Measurements from ENCODE around the gene SPO11.
A peak's percentile ranks its signal among the peaks of the same experiment; 100 is the strongest.
"Not testable (repeated sequence)": the region's sequence is repeated elsewhere in the genome, so short reads cannot be mapped to it uniquely, and the experiment has no call there.

Gene SPO11

GRCh38 chr20:57335392-57335791 lies 5.8 kb downstream of the SPO11 start:
- no peaks in the 10 kb centered on the region for H3K4me1 Mint-ChIP-seq (ENCODE audit: low read depth)
- H3K4me3 Mint-ChIP-seq: no peak overlapping the region
- no peaks in the 10 kb centered on the region for H3K36me3 Mint-ChIP-seq (ENCODE audit: low read depth)
- no peaks in the 10 kb centered on the region for H3K9me3 Mint-ChIP-seq
- H3K27me3 Mint-ChIP-seq (ENCODE audit: low read depth): peaks cover 31% of the 10 kb centered on the region
- DNase-seq (ENCODE audit: low spot score): no peak
- no peak overlapping the region for H3K27ac Mint-ChIP-seq

GRCh38 chr20:57341663-57342062 lies 12.1 kb downstream of the SPO11 start:
- H3K27me3 Mint-ChIP-seq (ENCODE audit: low read depth): peaks cover 26% of the 10 kb centered on the region
- H3K9me3 Mint-ChIP-seq: no peaks in the 10 kb centered on the region
- H3K4me1 Mint-ChIP-seq (ENCODE audit: low read depth): no peaks in the 10 kb centered on the region
- DNase-seq (ENCODE audit: low spot score): no peak
- no peaks in the 10 kb centered on the region for H3K36me3 Mint-ChIP-seq (ENCODE audit: low read depth)
- no peak overlapping the region for H3K27ac Mint-ChIP-seq
- H3K4me3 Mint-ChIP-seq: no peak overlapping the region

DNA sequence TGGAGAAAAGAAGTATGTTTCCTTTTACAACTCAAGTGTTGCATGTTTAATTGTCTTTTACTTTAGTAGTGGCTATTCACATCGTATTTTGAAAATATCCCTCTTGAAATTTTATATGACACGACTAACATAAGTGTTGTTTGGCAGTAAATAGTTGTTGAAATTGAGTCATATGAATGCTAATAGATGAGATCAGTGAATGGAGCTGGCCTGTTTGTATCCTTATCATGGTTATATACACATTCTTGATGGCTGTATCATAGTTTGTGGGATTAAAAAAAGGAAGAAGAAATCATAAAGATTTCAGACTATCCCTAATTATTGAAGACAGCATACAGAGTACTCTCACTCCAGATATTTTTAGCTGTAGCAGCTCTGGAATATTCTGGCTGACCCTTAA lies 13.2 kb downstream of the SPO11 start:
- H3K4me1 Mint-ChIP-seq (ENCODE audit: low read depth): no peaks in the 10 kb centered on the region
- H3K36me3 Mint-ChIP-seq (ENCODE audit: low read depth): no peaks in the 10 kb centered on the region
- no peaks in the 10 kb centered on the region for H3K9me3 Mint-ChIP-seq
- no peak overlapping the region for H3K27ac Mint-ChIP-seq
- peaks cover 29% of the 10 kb centered on the region for H3K27me3 Mint-ChIP-seq (ENCODE audit: low read depth)
- H3K4me3 Mint-ChIP-seq: no peak overlapping the region
- no peak for DNase-seq (ENCODE audit: low spot score)

DNA sequence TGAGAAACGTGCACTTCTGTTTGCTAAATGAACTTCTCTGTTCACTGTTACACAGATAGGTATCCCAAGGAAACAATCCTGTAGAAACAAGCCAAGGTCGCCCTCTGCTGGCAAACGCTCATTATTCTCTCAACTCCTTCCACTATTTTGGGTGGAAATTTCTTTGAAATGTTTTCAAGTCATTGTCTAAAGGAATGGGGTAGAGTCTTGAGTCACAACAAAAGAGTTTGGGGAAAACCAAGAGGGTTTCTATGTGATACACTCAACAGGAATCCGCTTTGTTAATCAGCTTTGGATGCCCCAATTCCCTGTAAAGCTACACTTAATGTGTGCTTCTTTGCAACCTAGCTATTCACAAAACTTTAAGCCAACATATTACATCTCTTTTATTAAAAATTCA lies 16.9 kb downstream of the SPO11 start:
- H3K4me3 Mint-ChIP-seq: no peak overlapping the region
- H3K4me1 Mint-ChIP-seq (ENCODE audit: low read depth): peaks cover 3% of the 10 kb centered on the region
- no peaks in the 10 kb centered on the region for H3K36me3 Mint-ChIP-seq (ENCODE audit: low read depth)

GRCh38 chr20:57347393-57347792 lies 17.8 kb downstream of the SPO11 start:
- Mint-ChIP-seq H3K27ac (no peak overlapping the region), H3K36me3 (ENCODE audit: low read depth) (peaks cover 3% of the 10 kb centered on the region), H3K9me3 (no peaks in the 10 kb centered on the region), H3K27me3 (ENCODE audit: low read depth) (peaks cover 15% of the 10 kb centered on the region), H3K4me1 (ENCODE audit: low read depth) (peaks cover 12% of the 10 kb centered on the region), H3K4me3 (no peak overlapping the region)
- DNase-seq (ENCODE audit: low spot score): no peak

More for the DNA sequence above, 16.9 kb downstream of the SPO11 start:
- no peaks in the 10 kb centered on the region for H3K9me3 Mint-ChIP-seq
- DNase-seq (ENCODE audit: low spot score): peak; percentile 44
- peaks cover 24% of the 10 kb centered on the region for H3K27me3 Mint-ChIP-seq (ENCODE audit: low read depth)
- H3K27ac Mint-ChIP-seq: no peak overlapping the region

DNA sequence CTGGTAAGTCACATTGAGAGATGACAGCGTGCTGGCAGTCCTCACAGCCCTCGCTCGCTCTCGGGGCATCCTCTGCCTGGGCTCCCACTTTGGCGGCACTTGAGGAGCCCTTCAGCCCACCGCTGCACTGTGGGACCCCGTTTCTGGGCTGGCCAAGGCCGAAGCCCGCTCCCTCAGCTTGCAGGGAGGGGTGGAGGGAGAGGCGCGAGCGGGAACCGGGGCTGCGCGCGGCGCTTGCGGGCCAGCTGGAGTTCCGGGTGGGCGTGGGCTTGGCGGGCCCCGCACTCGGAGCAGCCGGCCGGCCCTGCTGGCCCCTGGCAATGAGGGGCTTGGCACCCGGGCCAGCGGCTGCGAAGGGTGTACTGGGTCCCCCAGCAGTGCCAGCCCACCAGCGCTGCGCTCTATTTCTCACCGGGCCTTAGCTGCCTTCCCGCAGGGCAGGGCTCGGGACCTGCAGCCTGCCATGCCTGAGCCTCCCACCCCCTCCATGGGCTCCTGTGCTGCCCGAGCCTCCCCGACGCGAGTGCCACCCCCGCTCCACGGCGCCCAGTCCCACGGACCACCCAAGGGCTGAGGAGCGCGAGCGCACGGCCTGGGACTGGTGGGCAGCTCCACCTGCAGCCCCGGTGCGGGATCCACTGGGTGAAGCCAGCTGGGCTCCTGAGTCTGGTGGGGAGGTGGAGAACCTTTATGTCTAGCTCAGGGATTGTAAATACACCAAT lies 18.8 kb downstream of the SPO11 start:
- not testable (repeated sequence) for DNase-seq (ENCODE audit: low spot score); H3K4me3 Mint-ChIP-seq; H3K36me3 Mint-ChIP-seq (ENCODE audit: low read depth); H3K27ac Mint-ChIP-seq; H3K27me3 Mint-ChIP-seq (ENCODE audit: low read depth); H3K9me3 Mint-ChIP-seq
- H3K4me1 Mint-ChIP-seq (ENCODE audit: low read depth): peaks cover 17% of the 10 kb centered on the region

- H3K9me3 Mint-ChIP-seq; DNase-seq (ENCODE audit: low spot score); H3K27me3 Mint-ChIP-seq (ENCODE audit: low read depth): not testable (repeated sequence)
- Mint-ChIP-seq H3K4me3 (peak overlapping the region; percentile 52), H3K4me1 (ENCODE audit: low read depth) (peaks cover 19% of the 10 kb centered on the region), H3K27ac (peak overlapping the region; percentile 58), H3K36me3 (ENCODE audit: low read depth) (peaks cover 14% of the 10 kb centered on the region)
Observed at GRCh38 chr20:57348922-57349574, 19.4 kb downstream of the SPO11 start.

DNA sequence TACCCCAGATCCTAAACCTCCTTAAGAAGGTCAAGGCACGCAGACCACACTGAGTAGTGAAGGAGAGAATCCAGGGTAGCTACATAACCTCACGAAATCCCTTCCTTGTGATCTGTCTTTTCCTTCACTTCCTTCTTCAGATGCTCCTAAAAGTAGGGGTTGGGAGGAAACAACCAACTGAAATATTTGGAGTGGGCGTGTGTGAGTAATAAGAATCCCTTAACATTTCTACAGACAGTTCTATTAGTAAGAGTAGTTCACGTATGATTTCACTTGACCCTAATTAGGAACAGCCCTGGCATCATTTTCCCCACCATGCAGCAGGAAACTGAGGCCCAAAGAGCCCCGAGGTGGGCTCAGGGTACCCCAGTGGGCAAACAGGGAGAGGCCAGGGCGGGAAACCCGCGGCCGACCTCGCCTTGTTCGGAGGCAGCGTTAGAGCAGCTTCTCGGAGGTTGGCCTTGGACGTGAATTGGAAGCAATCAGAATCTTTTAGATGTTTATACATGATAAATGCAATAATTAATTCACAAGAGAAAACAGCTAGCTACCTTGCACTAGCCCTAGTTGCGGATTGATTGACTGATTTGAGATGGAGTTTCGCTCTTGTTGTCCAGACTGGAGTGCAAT lies 20.6 kb downstream of the SPO11 start:
- Mint-ChIP-seq H3K27me3 (ENCODE audit: low read depth) (peaks cover 7% of the 10 kb centered on the region), H3K27ac (peak overlapping the region; percentile 45), H3K4me3 (peak overlapping the region; percentile 51), H3K36me3 (ENCODE audit: low read depth) (peaks cover 23% of the 10 kb centered on the region), H3K9me3 (no peaks in the 10 kb centered on the region), H3K4me1 (ENCODE audit: low read depth) (peaks cover 19% of the 10 kb centered on the region)
- DNase-seq (ENCODE audit: low spot score): no peak

GRCh38 chr20:57350726-57351041 lies 21.1 kb downstream of the SPO11 start:
- H3K9me3 Mint-ChIP-seq; H3K27me3 Mint-ChIP-seq (ENCODE audit: low read depth); DNase-seq (ENCODE audit: low spot score): not testable (repeated sequence)
- H3K4me3 Mint-ChIP-seq: peak overlapping the region; percentile 96
- peak overlapping the region; percentile 92 for H3K27ac Mint-ChIP-seq
- H3K36me3 Mint-ChIP-seq (ENCODE audit: low read depth): peaks cover 27% of the 10 kb centered on the region
- peaks cover 19% of the 10 kb centered on the region for H3K4me1 Mint-ChIP-seq (ENCODE audit: low read depth)

- peak within 1 kb of the TSS; percentile 96 for H3K4me3 Mint-ChIP-seq
- peaks cover 19% of the 10 kb centered on the region for H3K4me1 Mint-ChIP-seq (ENCODE audit: low read depth)
- DNase-seq (ENCODE audit: low spot score): peak; percentile 92
- H3K9me3 Mint-ChIP-seq: no peaks in the 10 kb centered on the region
- peak within 1 kb of the TSS; percentile 92 for H3K27ac Mint-ChIP-seq
- H3K27me3 Mint-ChIP-seq (ENCODE audit: low read depth): peaks cover 4% of the 10 kb centered on the region
- peaks cover 30% of the 10 kb centered on the region for H3K36me3 Mint-ChIP-seq (ENCODE audit: low read depth)
Observed at GRCh38 chr20:57351042-57351783, 21.6 kb downstream of the SPO11 start, which contains the start of gene RAE1. Gene RAE1, plus strand, starts transcription at chr20:57351255. Its CDS starts 2,784 bp downstream, at chr20:57354039.

DNA sequence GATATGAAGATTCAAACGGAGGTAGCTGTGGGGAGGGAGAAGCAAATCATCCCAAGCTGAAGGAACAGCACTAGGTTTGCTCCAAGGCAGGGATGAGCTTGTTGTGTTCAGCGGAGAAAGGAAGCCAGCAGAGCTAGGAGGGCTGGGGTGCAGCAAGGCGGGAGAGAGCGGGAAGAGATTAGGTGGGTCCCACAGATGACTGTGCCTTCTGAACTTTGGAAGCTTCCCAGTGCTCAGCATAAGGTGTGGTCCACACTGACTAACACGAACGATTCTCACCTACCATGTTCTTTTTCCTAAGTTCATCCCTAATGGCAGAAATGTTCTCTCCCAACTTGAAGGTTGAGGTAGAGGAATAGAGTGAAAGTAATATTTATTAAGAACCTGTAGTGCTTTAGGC lies 22.7 kb downstream of the SPO11 start:
- peaks cover 19% of the 10 kb centered on the region for H3K4me1 Mint-ChIP-seq (ENCODE audit: low read depth)
- peak overlapping the region; percentile 96 for H3K4me3 Mint-ChIP-seq
- peaks cover 4% of the 10 kb centered on the region for H3K27me3 Mint-ChIP-seq (ENCODE audit: low read depth)
- H3K9me3 Mint-ChIP-seq: no peaks in the 10 kb centered on the region
- H3K27ac Mint-ChIP-seq: peak overlapping the region; percentile 4
- no peak for DNase-seq (ENCODE audit: low spot score)
- peaks cover 34% of the 10 kb centered on the region for H3K36me3 Mint-ChIP-seq (ENCODE audit: low read depth)

- Mint-ChIP-seq H3K36me3 (ENCODE audit: low read depth) (peaks cover 34% of the 10 kb centered on the region), H3K9me3 (no peaks in the 10 kb centered on the region), H3K27ac (no peak overlapping the region), H3K27me3 (ENCODE audit: low read depth) (no peaks in the 10 kb centered on the region), H3K4me3 (peak overlapping the region; percentile 63), H3K4me1 (ENCODE audit: low read depth) (peaks cover 19% of the 10 kb centered on the region)
- DNase-seq (ENCODE audit: low spot score): no peak
Observed at GRCh38 chr20:57353351-57353750, 23.7 kb downstream of the SPO11 start.

DNA sequence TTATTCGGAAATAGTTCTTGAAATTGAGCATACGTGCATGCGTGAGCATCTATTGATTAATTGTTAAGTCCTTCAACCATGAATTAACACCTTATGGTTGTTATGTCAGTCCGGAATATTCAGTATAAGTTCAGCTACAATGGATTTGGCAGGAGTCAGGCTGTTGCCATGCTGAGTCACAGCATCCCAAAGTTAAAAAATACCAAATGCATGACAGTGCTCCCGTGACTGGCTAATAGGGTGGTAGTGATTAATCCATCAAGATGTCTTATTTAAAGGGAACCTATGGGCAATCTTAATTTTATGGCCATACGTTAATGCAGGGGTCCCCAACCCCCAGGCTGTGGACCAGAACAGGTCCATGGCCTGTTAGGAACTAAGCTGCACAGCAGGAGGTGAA lies 31.9 kb downstream of the SPO11 start:
- Mint-ChIP-seq H3K9me3 (no peaks in the 10 kb centered on the region), H3K36me3 (ENCODE audit: low read depth) (peaks cover 25% of the 10 kb centered on the region), H3K4me1 (ENCODE audit: low read depth) (no peaks in the 10 kb centered on the region), H3K27me3 (ENCODE audit: low read depth) (no peaks in the 10 kb centered on the region), H3K27ac (no peak overlapping the region), H3K4me3 (no peak overlapping the region)
- DNase-seq (ENCODE audit: low spot score): no peak

DNA sequence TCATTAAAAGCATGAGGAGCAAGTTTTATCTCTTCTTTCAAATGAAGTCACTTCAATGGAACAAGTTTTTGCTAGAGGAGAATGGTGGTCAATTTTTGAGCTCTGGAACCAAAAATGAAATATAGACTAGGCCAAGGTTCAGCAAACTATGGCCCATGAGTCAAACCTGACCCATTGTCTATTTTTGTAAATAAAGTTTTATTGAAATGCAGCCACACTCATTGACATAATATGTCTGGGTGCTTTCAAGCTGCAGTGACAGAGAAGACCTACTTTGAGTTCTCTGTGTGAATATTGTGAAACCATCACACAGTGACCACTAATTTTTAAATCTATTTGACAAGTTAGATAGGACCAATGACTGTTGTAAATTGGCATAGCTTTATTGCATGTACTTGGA lies 34.8 kb downstream of the SPO11 start:
- no peak overlapping the region for H3K27ac Mint-ChIP-seq
- no peak overlapping the region for H3K4me3 Mint-ChIP-seq
- H3K4me1 Mint-ChIP-seq (ENCODE audit: low read depth): no peaks in the 10 kb centered on the region
- H3K36me3 Mint-ChIP-seq (ENCODE audit: low read depth): peaks cover 41% of the 10 kb centered on the region
- no peaks in the 10 kb centered on the region for H3K9me3 Mint-ChIP-seq
- no peaks in the 10 kb centered on the region for H3K27me3 Mint-ChIP-seq (ENCODE audit: low read depth)
- DNase-seq (ENCODE audit: low spot score): no peak
